ENCODE data around the gene HDGFL2.

Gene HDGFL2

GRCh38 chr19:4472174-4472974 lies at the start of gene HDGFL2:
Gene HDGFL2, plus strand, starts transcription at chr19:4472297. Its CDS starts 54 bp downstream, at chr19:4472351.
- DNase-seq = no peak

GRCh38 chr19:4423416-4424126 lies 48.5 kb upstream of the HDGFL2 start:
- DNase-seq = no peak

GRCh38 chr19:4425537-4425936 lies 46.6 kb upstream of the HDGFL2 start:
- no peak for DNase-seq

- DNase-seq = no peak
Measured at GRCh38 chr19:4428326-4428975, 43.6 kb upstream of the HDGFL2 start.

- DNase-seq = no peak
Measured at GRCh38 chr19:4429256-4429655, 42.8 kb upstream of the HDGFL2 start.

GRCh38 chr19:4429771-4430171 lies 42.3 kb upstream of the HDGFL2 start:
- no peak for DNase-seq

- no peak for DNase-seq
Measured at GRCh38 chr19:4430760-4431159, 41.3 kb upstream of the HDGFL2 start.

- DNase-seq = no peak
Measured at GRCh38 chr19:4431296-4431695, 40.8 kb upstream of the HDGFL2 start.

GRCh38 chr19:4431808-4432674 lies 40.1 kb upstream of the HDGFL2 start:
- DNase-seq = no peak

- DNase-seq = no peak
Measured at GRCh38 chr19:4432918-4433506, 39.1 kb upstream of the HDGFL2 start.

GRCh38 chr19:4434391-4434790 lies 37.7 kb upstream of the HDGFL2 start:
- no peak for DNase-seq

- DNase-seq = no peak
Measured at GRCh38 chr19:4436231-4436630, 35.9 kb upstream of the HDGFL2 start.

GRCh38 chr19:4437103-4437502 lies 35.0 kb upstream of the HDGFL2 start:
- DNase-seq = no peak

GRCh38 chr19:4439243-4439642 lies 32.9 kb upstream of the HDGFL2 start:
- no peak for DNase-seq

GRCh38 chr19:4441994-4442818 lies 29.9 kb upstream of the HDGFL2 start:
- no peak for DNase-seq

GRCh38 chr19:4442819-4443146 lies 29.3 kb upstream of the HDGFL2 start:
- DNase-seq = no peak

GRCh38 chr19:4443188-4443587 lies 28.9 kb upstream of the HDGFL2 start:
- no peak for DNase-seq

- DNase-seq = no peak
Measured at GRCh38 chr19:4443966-4444764, 27.9 kb upstream of the HDGFL2 start.

GRCh38 chr19:4444765-4445741 lies 27.0 kb upstream of the HDGFL2 start:
- DNase-seq = no peak

All from NCI-H774 (cell line).